Stomach smooth muscle (tissue), 2 donors: Measurements from ENCODE around the gene TBC1D12.

Source experiments
- H3K27ac ChIP-seq: one replicate; pipeline ENCODE4 v1.7.0; 2013; ENCODE audit warnings: mild to moderate bottlenecking, low read length, inconsistent platforms
- H3K27me3 ChIP-seq, 2 donors: one replicate each; pipeline ENCODE4 v1.7.0; 2013; ENCODE audit warnings: low read length in 2 of 2; ENCODE audit not compliant: insufficient read depth in 2 of 2, control insufficient read depth in 1 of 2
- H3K36me3 ChIP-seq, 2 donors: one replicate each; pipeline ENCODE4 v1.7.0; 2013; ENCODE audit warnings: low read length in 2 of 2; ENCODE audit not compliant: control insufficient read depth in 2 of 2, insufficient read depth in 2 of 2
- H3K4me1 ChIP-seq: one replicate; pipeline ENCODE4 v1.7.0; 2013; ENCODE audit warnings: low read length; ENCODE audit not compliant: control insufficient read depth, insufficient read depth
- H3K4me3 ChIP-seq, 2 donors: one replicate each; pipeline ENCODE4 v1.7.0; 2013; ENCODE audit warnings: low read length in 2 of 2
- H3K9ac ChIP-seq, 2 donors: one replicate each; pipeline ENCODE4 v1.7.0; 2013; ENCODE audit warnings: low read length in 2 of 2, mild to moderate bottlenecking in 1 of 2
- H3K9me3 ChIP-seq, 2 donors: one replicate each; pipeline ENCODE4 v1.7.0; 2013; ENCODE audit warnings: low read length in 2 of 2; ENCODE audit not compliant: control insufficient read depth in 2 of 2
- donor health status: healthy.
- donor health status: Pancreatic carcinoma.

The TBC1D12 gene

DNA sequence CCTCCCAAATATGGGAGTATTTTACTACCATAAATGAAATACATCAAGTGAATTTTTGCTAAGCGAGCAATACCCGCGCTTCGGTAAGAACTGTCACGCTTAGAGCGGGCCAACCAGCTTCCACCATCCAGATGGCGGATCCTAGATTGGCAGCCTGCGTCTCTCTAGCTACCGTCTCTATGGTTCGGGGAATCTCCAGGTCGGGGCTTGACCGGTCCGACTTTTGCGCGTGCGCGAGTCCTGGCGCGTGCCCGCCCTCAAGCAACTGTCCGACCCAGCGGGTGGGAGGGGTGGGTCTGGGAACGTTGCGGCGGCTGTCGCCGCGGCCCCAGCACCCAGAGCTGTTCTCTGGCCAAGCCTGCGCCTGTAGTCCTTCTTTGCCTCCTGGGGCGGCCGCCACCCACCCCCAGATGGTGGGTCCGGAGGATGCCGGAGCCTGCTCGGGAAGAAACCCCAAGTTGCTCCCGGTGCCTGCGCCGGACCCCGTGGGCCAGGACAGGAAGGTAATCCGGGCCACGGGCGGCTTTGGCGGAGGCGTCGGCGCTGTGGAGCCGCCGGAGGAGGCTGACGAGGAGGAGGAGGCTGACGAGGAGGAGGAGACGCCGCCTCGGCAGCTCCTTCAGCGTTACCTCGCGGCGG is at the start of gene TBC1D12:
Gene TBC1D12, plus strand, starts transcription at position 338 of the 639 bp plus-strand sequence. Its CDS starts 73 bp downstream, at position 411.
- peak within 1 kb of the TSS; percentile 84 to 90 for H3K4me3 ChIP-seq
- H3K4me1 ChIP-seq, result no peaks in the 10 kb centered on the region
- no peaks in the 10 kb centered on the region for H3K9me3 ChIP-seq
- H3K27me3 ChIP-seq, result no peaks in the 10 kb centered on the region
- peak within 1 kb of the TSS; percentile 79 for H3K27ac ChIP-seq
- H3K9ac ChIP-seq, result peak within 1 kb of the TSS; percentile 77 to 78
- H3K36me3 ChIP-seq, result no peaks in the 10 kb centered on the region

GRCh38 chr10:94353336-94353735 is 49.0 kb upstream of the TBC1D12 start:
- no peak overlapping the region for H3K27ac ChIP-seq
- no peaks in the 10 kb centered on the region for H3K9me3 ChIP-seq
- H3K36me3 ChIP-seq, result peaks cover 5 to 42% of the 10 kb centered on the region in 2 donors
- no peaks in the 10 kb centered on the region for H3K4me1 ChIP-seq
- no peaks in the 10 kb centered on the region for H3K27me3 ChIP-seq
- no peak overlapping the region for H3K9ac ChIP-seq
- no peak overlapping the region for H3K4me3 ChIP-seq

DNA sequence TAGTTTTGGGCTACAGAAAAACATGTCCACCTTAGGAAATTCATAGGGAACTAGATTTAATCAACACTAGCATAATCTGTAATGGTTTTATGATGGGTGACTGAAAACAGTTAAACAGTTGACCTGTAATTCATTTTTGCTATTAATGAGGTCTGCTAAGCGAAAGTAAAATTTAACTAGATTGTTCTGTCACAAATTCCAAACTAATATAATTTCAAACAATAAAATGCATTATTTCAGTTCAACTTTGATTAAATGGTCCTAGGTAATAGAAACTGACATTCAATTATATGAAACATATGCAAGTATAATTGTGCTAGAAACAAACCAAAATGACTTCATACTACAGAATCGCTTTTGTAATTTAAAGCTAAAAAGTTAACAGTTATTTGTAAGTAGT is 46.5 kb upstream of the TBC1D12 start:
- Histone ChIP-seq H3K4me1 (no peaks in the 10 kb centered on the region), H3K27me3 (no peaks in the 10 kb centered on the region)

GRCh38 chr10:94357193-94357592 is 45.1 kb upstream of the TBC1D12 start:
- H3K27me3 ChIP-seq, result no peaks in the 10 kb centered on the region
- H3K4me3 ChIP-seq, result no peak overlapping the region
- H3K27ac ChIP-seq, result no peak overlapping the region
- H3K4me1 ChIP-seq, result peaks cover 4% of the 10 kb centered on the region
- H3K9me3 ChIP-seq, result no peaks in the 10 kb centered on the region
- H3K9ac ChIP-seq, result no peak overlapping the region
- peaks cover 0 to 31% of the 10 kb centered on the region in 2 donors for H3K36me3 ChIP-seq

More for the DNA sequence above, 46.5 kb upstream of the TBC1D12 start:
- Histone ChIP-seq H3K4me3 (no peak overlapping the region), H3K36me3 (peaks cover 3 to 42% of the 10 kb centered on the region in 2 donors), H3K9ac (no peak overlapping the region), H3K27ac (no peak overlapping the region), H3K9me3 (no peaks in the 10 kb centered on the region)

- H3K9me3 ChIP-seq, result no peaks in the 10 kb centered on the region
- H3K4me3 ChIP-seq, result no peak overlapping the region
- H3K9ac ChIP-seq, result no peak overlapping the region
- H3K36me3 ChIP-seq, result peaks cover 0 to 22% of the 10 kb centered on the region in 2 donors
- no peaks in the 10 kb centered on the region for H3K27me3 ChIP-seq
- no peak overlapping the region for H3K27ac ChIP-seq
- H3K4me1 ChIP-seq, result peaks cover 8% of the 10 kb centered on the region
These were observed 43.9 kb upstream of the TBC1D12 start for GRCh38 chr10:94358480-94358879.

GRCh38 chr10:94361171-94361794 is 41.1 kb upstream of the TBC1D12 start:
- no peak overlapping the region for H3K9ac ChIP-seq
- H3K4me3 ChIP-seq, result peak overlapping the region in 1 of 2 donors; percentile 50
- H3K27ac ChIP-seq, result no peak overlapping the region
- H3K4me1 ChIP-seq, result peaks cover 8% of the 10 kb centered on the region
- no peaks in the 10 kb centered on the region for H3K27me3 ChIP-seq
- peaks cover 0 to 17% of the 10 kb centered on the region in 2 donors for H3K36me3 ChIP-seq
- H3K9me3 ChIP-seq, result no peaks in the 10 kb centered on the region

DNA sequence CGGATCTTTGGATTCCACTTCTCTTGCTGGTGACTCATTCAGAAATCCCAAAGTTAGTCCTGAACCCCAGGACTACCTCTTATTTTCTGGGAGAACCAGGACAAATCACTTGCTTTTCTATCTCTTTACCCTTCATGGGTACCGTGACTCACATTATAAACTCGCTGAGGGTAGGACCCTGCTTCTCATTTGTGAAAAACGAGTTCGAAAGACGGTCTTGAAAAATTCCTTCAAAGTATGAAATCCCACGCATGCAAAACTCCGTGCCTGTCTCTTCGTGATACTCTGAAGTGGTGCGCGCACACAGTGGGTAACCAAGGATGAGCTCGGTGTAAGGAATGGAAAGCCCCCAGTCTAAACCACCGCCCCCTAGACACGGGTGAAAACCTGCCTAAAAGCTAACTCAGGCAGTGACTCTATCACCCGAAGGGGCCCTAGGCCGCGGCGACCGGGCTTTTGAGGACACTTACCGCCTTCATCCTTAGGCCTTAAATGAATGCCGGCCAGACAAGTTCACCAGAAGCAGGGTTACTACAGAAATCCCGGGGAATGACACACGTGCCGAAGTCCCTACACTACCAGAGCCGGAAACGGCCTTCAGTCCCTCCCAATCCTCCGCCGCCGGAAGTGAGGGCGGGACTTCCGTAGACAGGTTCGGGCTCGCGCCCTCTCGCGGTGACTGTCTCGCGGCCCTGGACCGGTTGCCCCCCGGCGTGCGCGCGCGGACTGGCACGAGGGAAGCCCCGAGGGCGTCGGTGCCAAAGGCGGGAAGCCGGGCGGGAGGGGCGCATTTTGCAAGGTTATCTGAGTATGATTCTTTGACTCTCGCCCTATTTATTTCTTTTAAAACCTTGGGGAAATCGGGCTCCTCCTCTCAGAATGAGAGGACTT is 39.7 kb upstream of the TBC1D12 start, which contains the start of gene NOC3L:
Gene NOC3L, minus strand, starts transcription at position 580 of the 891 bp plus-strand sequence. Its CDS starts 101 bp downstream, at position 479.
- peaks cover 8% of the 10 kb centered on the region for H3K4me1 ChIP-seq
- peak within 1 kb of the TSS; percentile 89 to 96 for H3K9ac ChIP-seq
- H3K27ac ChIP-seq, result peak within 1 kb of the TSS; percentile 77
- no peaks in the 10 kb centered on the region for H3K27me3 ChIP-seq
- peak within 1 kb of the TSS; percentile 91 to 95 for H3K4me3 ChIP-seq
- peaks cover 0 to 7% of the 10 kb centered on the region in 2 donors for H3K36me3 ChIP-seq
- H3K9me3 ChIP-seq, result no peaks in the 10 kb centered on the region

DNA sequence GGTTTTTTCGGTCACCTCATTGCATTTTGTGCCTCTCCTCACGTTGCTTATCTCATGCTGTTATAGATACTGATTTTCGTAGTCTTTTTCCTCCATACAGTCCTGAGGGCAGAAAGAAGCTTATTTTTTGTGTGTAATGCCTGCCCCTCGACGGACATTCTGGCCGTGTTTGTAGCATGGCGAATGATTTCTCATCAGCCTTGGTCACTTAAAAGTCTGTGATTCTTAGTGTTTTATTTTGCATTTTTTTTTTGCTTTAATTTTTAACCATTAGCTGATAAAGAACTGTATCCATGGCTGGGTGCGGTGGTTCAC is 39.1 kb upstream of the TBC1D12 start:
- peaks cover 0 to 3% of the 10 kb centered on the region in 2 donors for H3K36me3 ChIP-seq
- H3K9ac ChIP-seq, result peak overlapping the region; percentile 89 to 96
- no peaks in the 10 kb centered on the region for H3K9me3 ChIP-seq
- peaks cover 8% of the 10 kb centered on the region for H3K4me1 ChIP-seq
- no peaks in the 10 kb centered on the region for H3K27me3 ChIP-seq
- no peak overlapping the region for H3K27ac ChIP-seq
- H3K4me3 ChIP-seq, result peak overlapping the region; percentile 91 to 95

GRCh38 chr10:94364482-94364881 is 37.9 kb upstream of the TBC1D12 start:
- Histone ChIP-seq H3K9ac (no peak overlapping the region), H3K4me1 (peaks cover 8% of the 10 kb centered on the region), H3K36me3 (no peaks in the 10 kb centered on the region), H3K27ac (no peak overlapping the region), H3K27me3 (no peaks in the 10 kb centered on the region), H3K9me3 (no peaks in the 10 kb centered on the region), H3K4me3 (no peak overlapping the region)

DNA sequence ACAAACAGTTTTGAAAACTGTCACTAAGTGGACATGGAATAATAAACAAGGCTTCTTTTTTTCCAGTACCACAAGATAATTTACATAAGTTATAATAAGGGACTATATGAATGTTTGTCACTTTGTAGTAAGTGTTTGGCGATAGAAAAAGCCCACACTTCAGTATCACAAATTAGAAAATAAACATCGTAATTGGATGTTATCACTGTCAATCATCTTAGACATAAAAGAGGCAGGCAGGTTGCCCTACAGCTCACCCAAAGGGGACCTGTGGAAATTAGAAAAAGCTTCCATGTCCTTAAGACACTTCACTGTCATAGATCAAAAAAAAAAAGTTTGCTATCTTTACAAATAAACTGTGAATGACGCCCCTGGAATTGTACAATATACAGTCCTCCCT is 36.0 kb upstream of the TBC1D12 start:
- Histone ChIP-seq H3K36me3 (no peaks in the 10 kb centered on the region), H3K27ac (no peak overlapping the region), H3K9me3 (no peaks in the 10 kb centered on the region), H3K9ac (no peak overlapping the region), H3K4me1 (peaks cover 8% of the 10 kb centered on the region), H3K4me3 (no peak overlapping the region), H3K27me3 (no peaks in the 10 kb centered on the region)
